Measurements from ENCODE around the gene COA4. TPM values are rescaled to one million over a fixed set of nuclear protein-coding genes. Genes with fewer than 3 reads are reported as not detected.

Gene COA4
- total RNA-seq, 1 experiment from 2014 or later: 97.0 TPM

DNA sequence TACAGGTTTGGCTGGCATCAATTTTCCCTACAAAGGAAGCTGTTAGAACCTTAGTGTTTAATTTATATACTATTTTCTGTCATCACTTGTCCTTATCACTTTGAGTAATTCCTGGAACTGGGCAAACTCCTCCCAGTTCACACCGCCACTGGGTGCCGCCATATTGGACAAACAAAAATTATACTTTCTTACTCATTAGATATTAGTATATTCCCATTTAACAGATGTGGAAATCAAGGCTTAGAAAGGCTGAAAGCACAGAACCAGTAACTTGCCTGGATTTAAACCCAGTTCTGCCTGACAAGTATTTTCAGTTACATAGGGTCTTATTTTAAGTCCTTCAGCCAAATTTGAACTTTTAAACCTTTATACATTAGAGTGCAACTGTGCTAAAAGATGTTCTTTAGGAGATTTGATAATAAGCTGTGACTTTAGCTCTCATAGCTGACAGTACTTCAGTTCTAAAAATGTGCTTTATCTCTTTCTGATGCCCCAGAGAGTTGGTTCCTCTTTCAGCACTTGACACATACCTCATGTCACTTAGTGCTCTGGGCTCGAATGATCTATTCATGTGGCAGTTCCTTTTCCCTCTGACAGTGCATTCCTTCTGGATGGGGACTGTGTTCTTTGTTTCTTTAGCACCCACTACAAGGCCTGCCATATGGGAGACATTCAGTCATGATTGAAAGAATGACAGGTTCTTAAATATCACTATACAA, 25.4 kb downstream of the COA4 start:
- POLR2A ChIA-PET: no interaction called here

More for the DNA sequence above, 25.4 kb downstream of the COA4 start:
- Histone ChIP-seq H3K27ac (ENCODE audit: low read depth, low read length) (no peak overlapping the region), H3K9me2 (ENCODE audit: insufficient read depth) (no peaks in the 10 kb centered on the region), H3K27me3 (ENCODE audit: insufficient read depth, low read length) (no peaks in the 10 kb centered on the region), H3K36me3 (ENCODE audit: control insufficient read depth in 1 of 2, insufficient read depth in 2 of 2, low read length in 2 of 2) (no peaks in the 10 kb centered on the region), H3K4me2 (ENCODE audit: low read length) (no peak overlapping the region), H3K9me3 (ENCODE audit: control insufficient read depth in 1 of 2, insufficient read depth in 1 of 2, low read depth in 1 of 2, low read length in 2 of 2) (no peaks in the 10 kb centered on the region), H4K20me1 (ENCODE audit: insufficient read depth) (no peaks in the 10 kb centered on the region), H3K79me2 (ENCODE audit: insufficient read depth, low read length) (no peaks in the 10 kb centered on the region), H3K4me1 (ENCODE audit: control insufficient read depth in 1 of 2, insufficient read depth in 2 of 2, low read length in 2 of 2) (peaks cover 0 to 4% of the 10 kb centered on the region in 2 experiments; a peak in 1 of 4 replicates), H3K4me3 (replicated peaks in 1 of 2; ENCODE audit: low read depth in 1 of 2, low read length in 2 of 2) (no peak overlapping the region), H2AFZ (ENCODE audit: low read depth, low read length, poor library complexity, severe bottlenecking) (no peak overlapping the region), H3K9ac (ENCODE audit: low read length) (no peak overlapping the region)
- ATAC-seq (no peak), DNase-seq (ENCODE audit: low read depth, low spot score) (no peak)
- RAD21 ChIA-PET (ENCODE audit: low non-redundant PET in 1 of 2, low total read pairs in 2 of 2, uncharacterized antibody in 2 of 2, unreplicated experiment in 2 of 2): no interaction called here
- CTCF ChIA-PET: no interaction called here
- intact Hi-C loops (cut with micrococcal nuclease): no loop called here
- no peak for TF ChIP-seq ZFX (IDR thresholded peaks at IDR 0.05)
- TF ChIP-seq, protein P1, sequence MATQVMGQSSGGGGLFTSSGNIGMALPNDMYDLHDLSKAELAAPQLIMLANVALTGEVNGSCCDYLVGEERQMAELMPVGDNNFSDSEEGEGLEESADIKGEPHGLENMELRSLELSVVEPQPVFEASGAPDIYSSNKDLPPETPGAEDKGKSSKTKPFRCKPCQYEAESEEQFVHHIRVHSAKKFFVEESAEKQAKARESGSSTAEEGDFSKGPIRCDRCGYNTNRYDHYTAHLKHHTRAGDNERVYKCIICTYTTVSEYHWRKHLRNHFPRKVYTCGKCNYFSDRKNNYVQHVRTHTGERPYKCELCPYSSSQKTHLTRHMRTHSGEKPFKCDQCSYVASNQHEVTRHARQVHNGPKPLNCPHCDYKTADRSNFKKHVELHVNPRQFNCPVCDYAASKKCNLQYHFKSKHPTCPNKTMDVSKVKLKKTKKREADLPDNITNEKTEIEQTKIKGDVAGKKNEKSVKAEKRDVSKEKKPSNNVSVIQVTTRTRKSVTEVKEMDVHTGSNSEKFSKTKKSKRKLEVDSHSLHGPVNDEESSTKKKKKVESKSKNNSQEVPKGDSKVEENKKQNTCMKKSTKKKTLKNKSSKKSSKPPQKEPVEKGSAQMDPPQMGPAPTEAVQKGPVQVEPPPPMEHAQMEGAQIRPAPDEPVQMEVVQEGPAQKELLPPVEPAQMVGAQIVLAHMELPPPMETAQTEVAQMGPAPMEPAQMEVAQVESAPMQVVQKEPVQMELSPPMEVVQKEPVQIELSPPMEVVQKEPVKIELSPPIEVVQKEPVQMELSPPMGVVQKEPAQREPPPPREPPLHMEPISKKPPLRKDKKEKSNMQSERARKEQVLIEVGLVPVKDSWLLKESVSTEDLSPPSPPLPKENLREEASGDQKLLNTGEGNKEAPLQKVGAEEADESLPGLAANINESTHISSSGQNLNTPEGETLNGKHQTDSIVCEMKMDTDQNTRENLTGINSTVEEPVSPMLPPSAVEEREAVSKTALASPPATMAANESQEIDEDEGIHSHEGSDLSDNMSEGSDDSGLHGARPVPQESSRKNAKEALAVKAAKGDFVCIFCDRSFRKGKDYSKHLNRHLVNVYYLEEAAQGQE (IDR thresholded peaks at IDR 0.05; ENCODE audit: low read depth): no peak
- no peak for TF ChIP-seq EZH2 (IDR thresholded peaks at IDR 0.05)
- TF ChIP-seq, protein P2, sequence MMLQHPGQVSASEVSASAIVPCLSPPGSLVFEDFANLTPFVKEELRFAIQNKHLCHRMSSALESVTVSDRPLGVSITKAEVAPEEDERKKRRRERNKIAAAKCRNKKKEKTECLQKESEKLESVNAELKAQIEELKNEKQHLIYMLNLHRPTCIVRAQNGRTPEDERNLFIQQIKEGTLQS (IDR thresholded peaks at IDR 0.05): no peak
- TF ChIP-seq TCF7L2 (IDR thresholded peaks at IDR 0.05; ENCODE audit: borderline replicate concordance, extremely low read depth, insufficient read depth, insufficient read length): no peak
- no peak for TF ChIP-seq SRF (IDR thresholded peaks at IDR 0.05; ENCODE audit: low read depth)
- TF ChIP-seq SP1 (IDR thresholded peaks at IDR 0.05; ENCODE audit: low read depth): no peak
- no peak for TF ChIP-seq YY1 (IDR thresholded peaks at IDR 0.05; ENCODE audit: extremely low read depth, insufficient replicate concordance, low read depth, low read length)
- TF ChIP-seq, protein P3, sequence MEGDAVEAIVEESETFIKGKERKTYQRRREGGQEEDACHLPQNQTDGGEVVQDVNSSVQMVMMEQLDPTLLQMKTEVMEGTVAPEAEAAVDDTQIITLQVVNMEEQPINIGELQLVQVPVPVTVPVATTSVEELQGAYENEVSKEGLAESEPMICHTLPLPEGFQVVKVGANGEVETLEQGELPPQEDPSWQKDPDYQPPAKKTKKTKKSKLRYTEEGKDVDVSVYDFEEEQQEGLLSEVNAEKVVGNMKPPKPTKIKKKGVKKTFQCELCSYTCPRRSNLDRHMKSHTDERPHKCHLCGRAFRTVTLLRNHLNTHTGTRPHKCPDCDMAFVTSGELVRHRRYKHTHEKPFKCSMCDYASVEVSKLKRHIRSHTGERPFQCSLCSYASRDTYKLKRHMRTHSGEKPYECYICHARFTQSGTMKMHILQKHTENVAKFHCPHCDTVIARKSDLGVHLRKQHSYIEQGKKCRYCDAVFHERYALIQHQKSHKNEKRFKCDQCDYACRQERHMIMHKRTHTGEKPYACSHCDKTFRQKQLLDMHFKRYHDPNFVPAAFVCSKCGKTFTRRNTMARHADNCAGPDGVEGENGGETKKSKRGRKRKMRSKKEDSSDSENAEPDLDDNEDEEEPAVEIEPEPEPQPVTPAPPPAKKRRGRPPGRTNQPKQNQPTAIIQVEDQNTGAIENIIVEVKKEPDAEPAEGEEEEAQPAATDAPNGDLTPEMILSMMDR (IDR thresholded peaks at IDR 0.05 in 2 of 3, conservative IDR thresholded peaks at IDR 0.05 in 1 of 3; ENCODE audit: borderline replicate concordance in 1 of 3, insufficient read depth in 1 of 3, low read depth in 2 of 3, low read length in 2 of 3): no peak
- TF ChIP-seq, protein P4, sequence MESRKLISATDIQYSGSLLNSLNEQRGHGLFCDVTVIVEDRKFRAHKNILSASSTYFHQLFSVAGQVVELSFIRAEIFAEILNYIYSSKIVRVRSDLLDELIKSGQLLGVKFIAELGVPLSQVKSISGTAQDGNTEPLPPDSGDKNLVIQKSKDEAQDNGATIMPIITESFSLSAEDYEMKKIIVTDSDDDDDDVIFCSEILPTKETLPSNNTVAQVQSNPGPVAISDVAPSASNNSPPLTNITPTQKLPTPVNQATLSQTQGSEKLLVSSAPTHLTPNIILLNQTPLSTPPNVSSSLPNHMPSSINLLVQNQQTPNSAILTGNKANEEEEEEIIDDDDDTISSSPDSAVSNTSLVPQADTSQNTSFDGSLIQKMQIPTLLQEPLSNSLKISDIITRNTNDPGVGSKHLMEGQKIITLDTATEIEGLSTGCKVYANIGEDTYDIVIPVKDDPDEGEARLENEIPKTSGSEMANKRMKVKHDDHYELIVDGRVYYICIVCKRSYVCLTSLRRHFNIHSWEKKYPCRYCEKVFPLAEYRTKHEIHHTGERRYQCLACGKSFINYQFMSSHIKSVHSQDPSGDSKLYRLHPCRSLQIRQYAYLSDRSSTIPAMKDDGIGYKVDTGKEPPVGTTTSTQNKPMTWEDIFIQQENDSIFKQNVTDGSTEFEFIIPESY (IDR thresholded peaks at IDR 0.05; ENCODE audit: extremely low read depth, insufficient replicate concordance, low read length): no peak
- no peak for TF ChIP-seq POLR2A (IDR thresholded peaks at IDR 0.05; ENCODE audit: borderline replicate concordance, extremely low read depth, insufficient read depth, insufficient read length)
- TF ChIP-seq SIN3A (IDR thresholded peaks at IDR 0.05; ENCODE audit: low read depth): no peak
- no peak for TF ChIP-seq ZNF274 (IDR thresholded peaks at IDR 0.05; ENCODE audit: low read depth, low read length)
- no peak for TF ChIP-seq CBX3 (IDR thresholded peaks at IDR 0.05; ENCODE audit: low read depth)
- TF ChIP-seq JUND (IDR thresholded peaks at IDR 0.05): no peak
- TF ChIP-seq CEBPB (IDR thresholded peaks at IDR 0.05; ENCODE audit: low read depth): no peak
- TF ChIP-seq, protein P5, sequence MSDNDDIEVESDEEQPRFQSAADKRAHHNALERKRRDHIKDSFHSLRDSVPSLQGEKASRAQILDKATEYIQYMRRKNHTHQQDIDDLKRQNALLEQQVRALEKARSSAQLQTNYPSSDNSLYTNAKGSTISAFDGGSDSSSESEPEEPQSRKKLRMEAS (IDR thresholded peaks at IDR 0.05): no peak
- BruUV-seq (replicated peaks): no TSS peak

Measured in HCT116 (cell line).